ENCODE data around the gene HDAC9. TPM values are rescaled to one million over a fixed set of nuclear protein-coding genes. Genes with fewer than 3 reads are reported as not detected.

The HDAC9 gene
- total RNA-seq, 3 donors from 2014 or later (not counting 1 experiment from before 2014, with no cell fraction given), result 19.1 to 41.1 (median 24.1) TPM

DNA sequence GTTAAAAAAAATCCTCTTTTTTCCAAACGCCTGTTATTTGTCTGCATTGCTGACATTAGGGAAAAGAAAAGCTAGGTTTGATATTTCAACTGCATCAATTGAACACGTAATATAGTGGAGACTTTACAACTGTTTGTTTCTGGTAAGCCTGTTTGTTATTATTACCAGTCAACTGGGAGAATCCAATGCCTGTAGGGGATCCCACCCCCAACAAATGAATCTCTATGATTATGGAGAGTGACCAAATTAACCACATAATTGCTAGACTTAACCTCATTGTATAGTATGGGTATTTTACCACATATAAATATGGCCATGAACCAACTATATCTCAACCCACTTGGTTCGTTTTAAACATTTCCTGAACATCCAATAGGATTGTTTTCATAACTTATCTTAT is 405.8 kb downstream of the HDAC9 start:
- Mint-ChIP-seq H3K27ac (no peak overlapping the region), H3K4me3 (no peak overlapping the region), H3K27me3 (ENCODE audit: low read depth in 2 of 2) (no peaks in the 10 kb centered on the region), H3K9me3 (peaks cover 0 to 8% of the 10 kb centered on the region in 2 donors), H3K36me3 (no peaks in the 10 kb centered on the region), H3K4me1 (no peaks in the 10 kb centered on the region)
- TF ChIP-seq CTCF (IDR thresholded peaks at IDR 0.05), result no peak
- no peaks in the 10 kb centered on the region for H3K27me3 ChIP-seq (ENCODE audit: control insufficient read depth, insufficient read depth, low read length)
- no peaks in the 10 kb centered on the region for H3K9me3 ChIP-seq (ENCODE audit: control insufficient read depth, insufficient read depth, low read length)
- DNase-seq (no peak), ATAC-seq (no peak)
- H3K4me1 ChIP-seq (ENCODE audit: control insufficient read depth, insufficient read depth, low read length), result no peaks in the 10 kb centered on the region
- H3K4me3 ChIP-seq (ENCODE audit: low read length), result no peak overlapping the region
- no peak overlapping the region for H3K27ac ChIP-seq (ENCODE audit: low read length)
- H3K36me3 ChIP-seq (ENCODE audit: control insufficient read depth, insufficient read depth, low read length), result no peaks in the 10 kb centered on the region
- WGBS (ENCODE audit: insufficient coverage), result no CpG with 5 or more reads among the region's 3 CpGs
- intact Hi-C loops (cut with micrococcal nuclease), result no loop called here

- no peaks in the 10 kb centered on the region for H3K4me1 Mint-ChIP-seq
- peaks cover 0 to 8% of the 10 kb centered on the region in 2 donors for H3K9me3 Mint-ChIP-seq
- H3K4me3 Mint-ChIP-seq, result no peak overlapping the region
- Histone ChIP-seq H3K4me1 (ENCODE audit: control insufficient read depth, insufficient read depth, low read length) (no peaks in the 10 kb centered on the region), H3K9me3 (ENCODE audit: control insufficient read depth, insufficient read depth, low read length) (no peaks in the 10 kb centered on the region), H3K36me3 (ENCODE audit: control insufficient read depth, insufficient read depth, low read length) (no peaks in the 10 kb centered on the region), H3K4me3 (ENCODE audit: low read length) (no peak overlapping the region), H3K27me3 (ENCODE audit: control insufficient read depth, insufficient read depth, low read length) (no peaks in the 10 kb centered on the region), H3K27ac (ENCODE audit: low read length) (no peak overlapping the region)
- H3K36me3 Mint-ChIP-seq, result no peaks in the 10 kb centered on the region
- DNase-seq (no peak), ATAC-seq (no peak)
- WGBS (ENCODE audit: insufficient coverage), result 60% methylated on average over 1 of the region's 1 CpG
- H3K27ac Mint-ChIP-seq, result no peak overlapping the region
- TF ChIP-seq CTCF (IDR thresholded peaks at IDR 0.05), result no peak
- intact Hi-C loops (cut with micrococcal nuclease), result no loop called here
- H3K27me3 Mint-ChIP-seq (ENCODE audit: low read depth in 2 of 2), result no peaks in the 10 kb centered on the region
Measured at GRCh38 chr7:18901982-18902421, 406.5 kb downstream of the HDAC9 start.

GRCh38 chr7:18902892-18903291 is 407.3 kb downstream of the HDAC9 start:
- intact Hi-C loops (cut with micrococcal nuclease), result no loop called here
- no peaks in the 10 kb centered on the region for H3K36me3 Mint-ChIP-seq
- ATAC-seq (no peak), DNase-seq (no peak)
- no peaks in the 10 kb centered on the region for H3K27me3 Mint-ChIP-seq (ENCODE audit: low read depth in 2 of 2)
- Histone ChIP-seq H3K27me3 (ENCODE audit: control insufficient read depth, insufficient read depth, low read length) (no peaks in the 10 kb centered on the region), H3K27ac (ENCODE audit: low read length) (no peak overlapping the region), H3K9me3 (ENCODE audit: control insufficient read depth, insufficient read depth, low read length) (no peaks in the 10 kb centered on the region), H3K4me1 (ENCODE audit: control insufficient read depth, insufficient read depth, low read length) (no peaks in the 10 kb centered on the region), H3K36me3 (ENCODE audit: control insufficient read depth, insufficient read depth, low read length) (no peaks in the 10 kb centered on the region), H3K4me3 (ENCODE audit: low read length) (no peak overlapping the region)
- H3K4me3 Mint-ChIP-seq, result no peak overlapping the region
- no peaks in the 10 kb centered on the region for H3K4me1 Mint-ChIP-seq
- H3K9me3 Mint-ChIP-seq, result peaks cover 0 to 8% of the 10 kb centered on the region in 2 donors
- H3K27ac Mint-ChIP-seq, result no peak overlapping the region
- TF ChIP-seq CTCF (IDR thresholded peaks at IDR 0.05), result no peak

DNA sequence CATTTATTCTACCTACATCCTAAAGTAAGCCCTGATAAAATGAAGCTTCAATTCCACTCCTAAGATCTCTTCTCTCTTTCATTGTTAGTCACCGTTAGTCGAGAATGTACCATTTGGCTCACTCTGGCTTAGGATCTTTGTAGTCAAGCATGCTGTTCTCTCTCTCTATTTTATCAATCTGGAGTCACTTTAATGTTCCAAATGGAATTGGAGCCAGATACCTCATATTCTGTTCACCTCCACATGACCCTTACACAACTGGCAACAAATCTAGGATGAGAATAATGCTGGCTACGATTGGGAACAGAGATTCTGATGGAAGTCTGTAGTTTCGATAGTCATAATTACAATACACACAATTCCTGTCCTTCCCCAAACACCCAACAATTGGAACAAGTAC is 408.1 kb downstream of the HDAC9 start:
- intact Hi-C loops (cut with micrococcal nuclease), result no loop called here
- Histone ChIP-seq H3K27ac (ENCODE audit: low read length) (no peak overlapping the region), H3K9me3 (ENCODE audit: control insufficient read depth, insufficient read depth, low read length) (no peaks in the 10 kb centered on the region), H3K4me1 (ENCODE audit: control insufficient read depth, insufficient read depth, low read length) (no peaks in the 10 kb centered on the region), H3K36me3 (ENCODE audit: control insufficient read depth, insufficient read depth, low read length) (no peaks in the 10 kb centered on the region), H3K27me3 (ENCODE audit: control insufficient read depth, insufficient read depth, low read length) (no peaks in the 10 kb centered on the region), H3K4me3 (ENCODE audit: low read length) (no peak overlapping the region)
- no peaks in the 10 kb centered on the region for H3K27me3 Mint-ChIP-seq (ENCODE audit: low read depth in 2 of 2)
- H3K4me3 Mint-ChIP-seq, result no peak overlapping the region
- TF ChIP-seq CTCF (IDR thresholded peaks at IDR 0.05), result no peak
- 80% methylated on average over 4 of the region's 4 CpGs for WGBS (ENCODE audit: insufficient coverage)
- H3K27ac Mint-ChIP-seq, result no peak overlapping the region
- ATAC-seq (no peak), DNase-seq (no peak)
- no peaks in the 10 kb centered on the region for H3K4me1 Mint-ChIP-seq
- no peaks in the 10 kb centered on the region for H3K36me3 Mint-ChIP-seq
- H3K9me3 Mint-ChIP-seq, result peaks cover 3 to 8% of the 10 kb centered on the region in 2 donors

Data from natural killer cell (primary cell).